Type B pancreatic cell (in vitro differentiated cells): Measurements from ENCODE around the gene ANXA10. TPM values are rescaled to one million over a fixed set of nuclear protein-coding genes. Genes with fewer than 3 reads are reported as not detected.

Experiments
- DNase-seq: peaks from one replicate; pipeline ENCODE4 v3.0.0; 2021; ENCODE audit warnings: mixed read lengths; ENCODE audit not compliant: unreplicated experiment; ENCODE audit errors: extremely low spot score
- H3K27ac Mint-ChIP-seq: 2 replicates; pipeline ENCODE4 v1.8.0; 2021; ENCODE audit warnings: mild to moderate bottlenecking, mixed read lengths
- H3K27me3 Mint-ChIP-seq: 2 replicates; pipeline ENCODE4 v1.8.0; 2021; ENCODE audit warnings: mixed read lengths
- H3K36me3 Mint-ChIP-seq: 2 replicates; pipeline ENCODE4 v1.8.0; 2021; ENCODE audit warnings: mixed read lengths
- H3K4me1 Mint-ChIP-seq: one replicate; pipeline ENCODE4 v1.8.0; 2021; ENCODE audit warnings: mixed read lengths; ENCODE audit not compliant: unreplicated experiment
- H3K4me3 Mint-ChIP-seq: 2 replicates; pipeline ENCODE4 v1.8.0; 2021; ENCODE audit warnings: mild to moderate bottlenecking, mixed read lengths
- H3K9me3 Mint-ChIP-seq: 2 replicates; pipeline ENCODE4 v1.8.0; 2021; ENCODE audit warnings: mixed read lengths
- total RNA-seq: library from RNA; stranded (reverse); gene quantifications from 2 replicates; pipeline ENCODE4 v1.2.1, GENCODE V29; 2021; ENCODE audit warnings: low replicate concordance
- TF ChIP-seq, protein P1 (sequence below): fragments of 200-600 bp; sonication (generic); conservative IDR thresholded peaks from 2 replicates; pipeline ENCODE4 v1.5.0; 2021; ENCODE audit warnings: antibody characterized with exemption, mild to moderate bottlenecking

ANXA10 gene
- total RNA-seq, 1 donor from 2014 or later = 39.8 TPM

DNA sequence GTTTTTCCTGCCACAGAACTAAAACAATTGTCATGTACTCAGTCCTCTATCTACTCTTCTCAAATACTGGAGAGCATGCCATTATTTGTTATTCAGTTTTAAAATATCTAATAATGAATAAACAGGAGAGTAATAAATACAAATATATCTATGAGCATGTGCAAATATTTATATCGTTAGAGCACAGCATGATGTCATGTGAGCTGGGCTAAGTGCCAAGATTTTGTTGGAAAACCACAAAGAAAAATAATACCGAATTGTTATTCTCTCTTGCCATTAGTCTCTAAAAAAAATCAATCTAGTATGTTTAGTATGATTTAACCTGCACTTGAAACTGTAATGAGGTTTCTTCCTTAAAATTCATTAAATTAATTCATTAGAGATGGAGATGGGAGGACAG lies 129.0 kb downstream of the ANXA10 start:
- Mint-ChIP-seq H3K27ac (no peak overlapping the region), H3K4me1 (no peaks in the 10 kb centered on the region), H3K4me3 (no peak overlapping the region), H3K36me3 (peaks cover 4% of the 10 kb centered on the region), H3K27me3 (no peaks in the 10 kb centered on the region), H3K9me3 (peaks cover 4% of the 10 kb centered on the region)
- no peak for DNase-seq
- TF ChIP-seq, protein P1, sequence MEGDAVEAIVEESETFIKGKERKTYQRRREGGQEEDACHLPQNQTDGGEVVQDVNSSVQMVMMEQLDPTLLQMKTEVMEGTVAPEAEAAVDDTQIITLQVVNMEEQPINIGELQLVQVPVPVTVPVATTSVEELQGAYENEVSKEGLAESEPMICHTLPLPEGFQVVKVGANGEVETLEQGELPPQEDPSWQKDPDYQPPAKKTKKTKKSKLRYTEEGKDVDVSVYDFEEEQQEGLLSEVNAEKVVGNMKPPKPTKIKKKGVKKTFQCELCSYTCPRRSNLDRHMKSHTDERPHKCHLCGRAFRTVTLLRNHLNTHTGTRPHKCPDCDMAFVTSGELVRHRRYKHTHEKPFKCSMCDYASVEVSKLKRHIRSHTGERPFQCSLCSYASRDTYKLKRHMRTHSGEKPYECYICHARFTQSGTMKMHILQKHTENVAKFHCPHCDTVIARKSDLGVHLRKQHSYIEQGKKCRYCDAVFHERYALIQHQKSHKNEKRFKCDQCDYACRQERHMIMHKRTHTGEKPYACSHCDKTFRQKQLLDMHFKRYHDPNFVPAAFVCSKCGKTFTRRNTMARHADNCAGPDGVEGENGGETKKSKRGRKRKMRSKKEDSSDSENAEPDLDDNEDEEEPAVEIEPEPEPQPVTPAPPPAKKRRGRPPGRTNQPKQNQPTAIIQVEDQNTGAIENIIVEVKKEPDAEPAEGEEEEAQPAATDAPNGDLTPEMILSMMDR = no peak

Other genes starting within 250 kb of the ANXA10 start
- 8.7 and 9.3 TPM in 2 replicates for gene DDX60, start 226.2 kb downstream of the ANXA10 start, total RNA-seq